ENCODE data around the gene RNLS.

The RNLS gene

DNA sequence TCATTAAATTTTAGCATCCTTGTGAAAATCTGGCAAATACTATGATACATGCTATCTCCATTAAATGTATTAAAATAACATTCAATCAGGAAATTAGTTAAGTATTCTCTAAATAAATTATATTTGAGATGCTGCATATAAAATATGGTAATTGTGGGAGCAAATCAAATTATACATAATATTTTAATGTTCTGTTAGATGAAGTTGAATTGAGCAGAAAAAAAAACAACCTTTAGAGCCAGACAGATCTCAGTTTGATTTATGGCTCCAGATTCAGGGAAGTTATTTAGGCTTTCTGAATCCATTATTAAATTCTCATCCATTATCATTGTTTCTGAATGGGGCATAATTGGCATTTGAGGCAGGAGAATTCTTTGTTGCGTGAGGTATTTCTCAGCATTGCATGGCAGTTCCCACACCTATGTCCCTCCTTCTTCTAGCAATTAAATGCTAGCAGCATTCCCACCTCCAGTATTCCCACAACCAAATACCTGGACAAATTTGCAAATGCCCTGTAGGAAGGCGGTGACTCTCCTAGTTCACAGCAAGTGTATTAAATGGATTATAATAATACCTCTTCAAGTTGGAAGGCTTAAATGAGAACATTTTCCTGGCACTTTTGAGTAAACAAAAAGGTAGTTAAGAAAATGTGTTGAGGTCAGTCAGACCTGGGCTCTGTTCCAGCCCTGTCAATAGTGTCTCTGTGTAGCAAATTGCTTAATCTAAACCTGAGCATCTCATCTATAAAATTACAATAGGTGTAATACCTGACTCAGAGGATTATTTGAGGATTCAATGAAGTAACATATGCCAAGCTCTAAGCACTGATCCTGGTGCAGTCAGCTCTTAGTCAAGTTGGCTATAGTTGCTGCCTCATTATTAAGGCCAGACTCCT, 108.9 kb downstream of the RNLS start:
- no peak for DNase-seq (ENCODE audit: low read depth)
- no peak for TF ChIP-seq CTCF (IDR thresholded peaks at IDR 0.05; ENCODE audit: low read length, missing control alignments)
- no peak overlapping the region for H3K4me3 ChIP-seq (replicated peaks; ENCODE audit: low read depth, low read length)

DNA sequence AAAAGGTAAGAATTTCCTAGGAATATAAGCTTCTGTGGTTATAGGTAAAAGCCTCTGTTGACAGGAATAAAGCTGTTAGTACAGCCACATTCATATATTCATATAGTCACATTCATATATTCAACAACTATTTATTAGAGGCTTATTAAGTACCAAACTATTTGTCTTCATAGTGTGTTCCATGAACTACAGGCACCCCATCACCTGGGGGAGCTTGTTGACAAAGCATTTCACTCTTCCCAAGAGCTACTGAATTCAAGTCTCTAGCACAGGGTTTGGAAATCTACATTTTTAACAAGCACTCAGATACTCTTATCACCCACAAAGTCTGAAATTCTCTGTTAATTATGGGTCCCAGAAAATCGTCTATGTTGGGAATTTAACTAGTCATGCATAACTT, 110.6 kb downstream of the RNLS start:
- DNase-seq (ENCODE audit: low read depth) = no peak
- no peak overlapping the region for H3K4me3 ChIP-seq (replicated peaks; ENCODE audit: low read depth, low read length)
- TF ChIP-seq CTCF (IDR thresholded peaks at IDR 0.05; ENCODE audit: low read length, missing control alignments) = no peak

- no peak for TF ChIP-seq CTCF (IDR thresholded peaks at IDR 0.05; ENCODE audit: low read length, missing control alignments)
- no peak for DNase-seq (ENCODE audit: low read depth)
Observed at GRCh38 chr10:88471899-88472298, 111.2 kb downstream of the RNLS start.

GRCh38 chr10:88467835-88468485, 115.2 kb downstream of the RNLS start:
- DNase-seq (ENCODE audit: low read depth) = peak; percentile 13

More at GRCh38 chr10:88471899-88472298, 111.2 kb downstream of the RNLS start:
- H3K4me3 ChIP-seq (replicated peaks; ENCODE audit: low read depth, low read length) = no peak overlapping the region

DNA sequence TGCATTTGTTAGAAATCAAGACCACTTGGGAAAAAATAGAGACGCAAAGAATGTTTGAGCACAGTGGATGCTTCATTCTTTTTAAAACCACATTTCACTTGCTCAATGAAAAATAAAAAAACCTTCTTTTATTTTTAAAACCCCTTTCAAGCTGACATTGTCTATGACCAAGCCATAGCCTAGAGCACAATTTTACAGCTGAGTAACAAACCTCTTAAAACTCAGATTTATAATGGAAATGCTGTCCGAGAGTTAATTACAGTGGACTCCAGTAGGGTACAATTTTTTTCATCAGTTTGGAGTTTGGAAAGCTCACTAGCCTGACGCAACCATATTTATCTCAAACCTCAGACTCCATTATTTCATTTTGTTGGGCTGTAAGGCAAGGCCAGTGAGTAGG, 116.3 kb downstream of the RNLS start:
- no peak overlapping the region for H3K4me3 ChIP-seq (replicated peaks; ENCODE audit: low read depth, low read length)
- no peak for TF ChIP-seq CTCF (IDR thresholded peaks at IDR 0.05; ENCODE audit: low read length, missing control alignments)
- DNase-seq (ENCODE audit: low read depth) = no peak

More at GRCh38 chr10:88467835-88468485, 115.2 kb downstream of the RNLS start:
- TF ChIP-seq CTCF (IDR thresholded peaks at IDR 0.05; ENCODE audit: low read length, missing control alignments) = no peak
- H3K4me3 ChIP-seq (replicated peaks; ENCODE audit: low read depth, low read length) = no peak overlapping the region

- TF ChIP-seq CTCF (IDR thresholded peaks at IDR 0.05; ENCODE audit: low read length, missing control alignments) = no peak
- DNase-seq (ENCODE audit: low read depth) = no peak
- H3K4me3 ChIP-seq (replicated peaks; ENCODE audit: low read depth, low read length) = no peak overlapping the region
Observed at GRCh38 chr10:88465765-88466164, 117.4 kb downstream of the RNLS start.
